GM19025 (cell line): ENCODE results near the gene FBXO15.

Experiments used
- ATAC-seq: cut with Tn5 transposase; IDR thresholded peaks from one replicate; pipeline ENCODE4 v1.9.1; 2021; ENCODE audit warnings: mild to moderate bottlenecking, low read depth, moderate library complexity; ENCODE audit not compliant: unreplicated experiment

FBXO15 gene, protein sequence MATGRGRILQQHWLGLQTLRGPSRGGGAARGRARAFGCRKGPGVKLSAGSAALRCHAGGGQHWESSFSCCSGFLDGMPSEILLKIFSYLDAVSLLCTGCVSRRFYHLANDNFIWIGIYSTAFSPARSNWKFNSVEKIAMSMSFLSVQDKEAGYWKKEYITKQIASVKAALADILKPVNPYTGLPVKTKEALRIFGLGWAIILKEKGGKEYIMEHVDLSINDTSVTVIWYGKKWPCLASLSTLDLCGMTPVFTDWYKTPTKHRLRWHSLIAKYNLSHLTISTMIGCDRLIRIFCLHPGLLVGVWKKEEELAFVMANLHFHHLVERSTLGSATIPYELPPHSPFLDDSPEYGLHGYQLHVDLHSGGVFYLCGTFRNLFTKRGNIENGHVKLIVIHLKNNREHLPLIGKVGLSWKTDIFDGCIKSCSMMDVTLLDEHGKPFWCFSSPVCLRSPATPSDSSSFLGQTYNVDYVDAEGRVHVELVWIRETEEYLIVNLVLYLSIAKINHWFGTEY

DNA sequence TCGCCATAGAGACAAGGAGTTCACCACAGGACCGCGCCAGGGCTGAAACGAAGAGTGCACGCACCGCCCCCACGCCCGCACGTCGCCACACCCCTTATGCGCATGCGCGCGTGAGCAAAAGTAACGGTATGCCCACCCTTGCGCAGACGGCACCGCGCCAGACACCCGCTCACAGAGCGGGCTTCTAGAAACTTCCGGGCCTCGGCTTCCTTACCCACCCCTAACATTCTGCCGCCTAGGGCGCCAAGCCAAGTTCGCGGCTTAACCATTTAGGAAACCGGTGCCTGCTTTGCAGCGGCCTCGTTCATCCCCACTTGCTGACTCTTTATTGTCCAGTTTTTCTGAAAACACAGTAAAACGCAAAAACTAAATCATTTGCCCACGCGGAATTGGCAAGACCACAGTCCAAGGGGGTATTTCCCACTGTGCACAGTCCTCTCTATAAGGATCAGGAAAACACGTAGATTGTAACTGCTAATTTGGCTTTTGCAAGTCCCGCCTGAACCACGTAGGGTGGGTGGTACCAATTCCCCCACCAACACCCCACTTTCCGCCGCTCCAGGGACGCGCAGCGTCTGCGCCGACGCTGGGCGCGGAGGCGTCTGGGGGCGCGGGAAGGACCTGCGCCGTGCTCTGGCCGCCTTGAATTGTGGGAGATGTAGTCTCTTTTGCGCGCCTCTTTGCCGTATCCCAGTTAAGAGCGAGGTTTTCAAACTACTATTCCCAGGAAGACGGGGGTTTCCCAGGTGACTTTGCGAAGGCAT is at the start of gene FBXO15, which contains the start of gene TIMM21:
FBXO15 (minus strand) TSS at position 56 of the 764 bp plus-strand sequence; CDS start at position 7, 49 bp downstream.
TIMM21 (plus strand) TSS at position 745 of the 764 bp plus-strand sequence. CDS start 286 bp downstream, outside the sequence.
- ATAC-seq = peak; percentile 86

DNA sequence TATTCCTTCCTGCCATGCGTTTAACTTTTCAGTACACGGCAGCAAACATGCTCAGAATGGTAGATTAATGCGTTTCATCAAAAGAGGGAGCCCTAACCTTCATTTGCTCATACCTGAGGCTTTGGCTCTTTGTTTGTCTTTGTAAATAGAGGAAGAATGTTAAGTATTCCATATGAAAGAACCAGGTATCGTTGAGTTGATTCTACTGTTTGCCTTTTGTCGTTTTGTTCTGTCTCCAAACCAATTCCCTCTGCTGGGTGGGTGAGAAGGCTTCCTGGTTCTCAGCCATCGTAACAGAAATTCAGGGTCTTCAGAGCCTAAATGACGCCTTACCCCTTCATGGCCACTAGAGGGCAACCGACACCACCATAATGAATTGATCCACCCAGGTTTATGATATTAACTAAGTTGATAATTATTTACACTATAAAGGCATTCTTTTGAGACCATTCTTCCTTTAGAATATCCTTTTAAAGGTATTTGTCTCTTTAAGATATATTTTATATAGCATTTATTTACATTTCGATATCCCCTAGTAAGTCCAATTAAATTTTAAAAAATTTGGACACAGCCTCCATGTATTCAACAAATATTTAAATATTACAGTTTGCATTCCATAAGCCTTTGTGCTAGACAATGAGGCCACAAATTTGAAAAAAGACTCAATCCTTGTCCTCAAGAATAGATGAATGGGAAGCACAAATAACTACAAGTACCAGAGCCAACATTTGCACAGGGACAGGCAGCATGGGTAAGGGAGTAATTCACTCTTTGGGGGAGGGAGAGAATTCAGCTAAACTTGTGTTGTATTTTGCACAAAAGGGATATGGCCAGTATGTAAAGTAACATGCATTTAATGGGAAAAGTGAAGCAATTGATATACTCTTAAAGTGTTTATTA is 48.8 kb upstream of the FBXO15 start:
- ATAC-seq = peak; percentile 63

DNA sequence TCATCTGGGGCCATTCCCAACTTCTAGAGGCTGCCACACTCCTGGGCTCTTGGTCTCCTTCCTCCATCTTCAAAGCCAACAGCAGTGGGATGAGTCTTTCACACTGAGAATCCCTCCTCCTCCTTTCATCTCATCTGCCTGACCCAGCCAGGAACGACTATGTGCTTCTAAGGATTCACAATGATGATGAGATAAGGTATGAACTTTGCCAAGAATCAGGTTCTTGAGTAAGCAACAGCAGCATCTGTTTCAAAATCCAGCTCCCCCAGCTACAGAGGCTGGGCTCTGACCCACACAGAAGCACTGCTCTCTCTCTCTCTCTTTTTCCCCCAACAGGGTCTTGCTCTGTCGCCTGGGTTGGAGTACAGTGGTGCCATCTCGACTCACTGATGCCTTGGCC is 47.1 kb upstream of the FBXO15 start:
- ATAC-seq = no peak

DNA sequence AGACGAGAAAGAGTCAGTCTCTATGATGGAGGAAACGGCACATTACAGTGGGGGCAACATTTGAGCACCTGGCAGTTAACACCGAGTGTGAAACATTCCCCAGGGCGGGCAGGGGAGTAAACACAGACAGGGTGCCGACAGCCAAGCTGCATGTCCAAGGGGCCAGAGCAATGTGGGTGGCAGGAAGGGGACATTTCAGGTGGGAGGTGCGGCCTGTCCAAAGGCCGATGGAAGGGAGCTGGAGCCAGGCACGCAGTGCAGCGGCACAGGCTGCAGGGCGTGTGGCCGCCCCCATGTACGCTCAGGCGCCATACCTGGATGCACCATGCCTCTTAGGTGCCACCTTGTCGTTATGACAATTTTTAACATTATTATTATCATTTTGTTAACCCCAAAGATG is 43.9 kb upstream of the FBXO15 start:
- ATAC-seq = no peak

DNA sequence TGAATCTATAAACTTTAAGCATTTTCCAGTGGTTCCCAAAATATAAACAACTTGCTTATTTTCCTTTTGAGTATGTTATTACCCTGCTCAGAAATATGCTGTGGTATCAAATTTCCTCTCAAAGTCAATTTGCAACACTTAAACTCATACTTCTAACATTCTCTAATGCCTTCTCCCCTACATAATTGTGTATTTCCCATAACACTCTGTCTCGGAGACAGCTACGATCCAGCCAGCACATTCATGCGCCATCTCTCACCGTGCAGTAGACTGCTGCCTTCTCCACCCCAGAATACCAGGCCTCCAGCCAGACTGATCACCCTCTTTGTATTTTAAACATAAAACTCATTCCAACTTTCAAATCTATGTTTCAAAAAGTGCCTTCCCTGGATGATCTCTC is 42.5 kb upstream of the FBXO15 start:
- no peak for ATAC-seq

DNA sequence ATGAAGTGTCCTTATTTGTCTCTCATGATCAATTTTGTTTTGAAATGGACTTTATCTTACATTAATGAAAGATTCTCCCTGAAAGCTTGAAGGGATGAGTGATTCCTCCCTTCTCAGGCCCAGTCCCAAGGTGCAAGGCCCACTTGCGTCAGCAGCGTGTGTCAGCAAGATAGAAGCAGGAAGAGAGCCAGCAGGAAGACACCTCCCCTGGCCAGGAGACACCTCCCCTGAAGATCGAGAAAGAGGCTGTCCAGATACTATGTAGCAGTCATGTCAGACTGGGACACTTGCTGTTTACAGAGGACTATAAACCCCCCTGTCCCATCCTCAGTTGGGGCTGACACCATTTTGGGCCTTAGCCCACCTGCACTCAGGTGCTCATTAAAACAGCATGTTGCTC is 39.0 kb upstream of the FBXO15 start:
- no peak for ATAC-seq

GRCh38 chr18:74185860-74186259 is 38.2 kb upstream of the FBXO15 start:
- ATAC-seq = no peak

GRCh38 chr18:74184875-74185274 is 37.2 kb upstream of the FBXO15 start:
- no peak for ATAC-seq

GRCh38 chr18:74183130-74183529 is 35.5 kb upstream of the FBXO15 start:
- no peak for ATAC-seq

DNA sequence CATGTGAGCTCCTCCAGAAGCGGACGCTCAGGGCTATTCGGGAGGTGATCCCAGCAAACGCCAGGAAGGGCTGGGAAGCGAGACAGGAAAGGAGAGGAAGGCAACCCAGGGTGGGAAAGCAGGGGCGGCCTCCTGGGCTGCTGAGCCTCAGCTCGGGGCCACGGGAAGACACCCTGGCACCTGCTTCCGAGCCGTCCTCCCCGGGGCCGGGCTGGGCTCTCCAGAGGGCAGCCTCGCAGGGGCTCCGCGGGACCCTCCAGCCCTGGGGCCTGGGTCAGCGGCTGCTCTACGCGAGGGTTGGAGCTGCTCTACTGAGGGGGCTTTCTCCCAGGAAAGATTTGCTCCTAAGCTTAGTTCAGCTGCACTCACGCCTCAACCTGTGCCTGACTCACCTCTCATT is 34.7 kb upstream of the FBXO15 start:
- ATAC-seq = no peak

GRCh38 chr18:74179623-74180199 is 32.1 kb upstream of the FBXO15 start:
- no peak for ATAC-seq

DNA sequence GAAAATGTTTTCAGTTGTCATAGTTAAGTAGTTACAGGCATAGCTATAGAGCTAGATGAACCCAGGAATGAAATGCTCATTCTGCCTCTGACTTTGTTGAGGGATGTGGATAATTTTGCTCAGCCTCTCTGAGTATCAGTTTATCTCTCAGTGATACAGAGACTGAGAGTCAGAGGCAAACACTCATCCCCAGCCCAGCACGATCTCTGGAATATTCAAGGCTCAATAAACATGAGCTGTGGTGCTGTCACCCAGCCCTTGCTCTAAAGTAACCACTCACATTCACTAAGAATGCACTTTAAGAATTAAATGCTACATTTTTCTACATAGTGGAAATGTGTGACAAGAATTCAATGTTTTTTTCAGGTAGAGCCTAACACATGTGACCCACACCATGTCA is 31.2 kb upstream of the FBXO15 start:
- ATAC-seq = no peak

DNA sequence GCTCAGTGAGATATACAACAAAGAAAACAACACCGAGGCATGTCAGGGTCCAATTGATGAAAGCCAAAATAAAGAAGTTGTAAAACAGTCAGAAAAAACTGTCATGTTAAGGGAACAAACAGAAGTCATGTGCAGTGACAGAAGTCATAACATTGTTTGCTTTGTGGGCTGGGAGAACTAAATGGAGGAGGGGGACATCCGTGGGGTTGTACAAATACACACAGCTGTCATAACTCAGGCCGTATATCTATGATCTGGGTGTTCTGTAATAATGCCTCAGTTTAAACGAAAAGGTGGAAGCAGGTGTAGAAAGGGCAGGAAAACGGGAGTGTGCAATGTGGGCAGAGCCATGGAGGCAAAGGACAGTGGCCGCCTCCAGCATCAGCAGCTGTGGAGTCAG is 28.0 kb upstream of the FBXO15 start:
- ATAC-seq = no peak

GRCh38 chr18:74173434-74173750 is 25.8 kb upstream of the FBXO15 start:
- no peak for ATAC-seq

GRCh38 chr18:74172697-74173433 is 25.2 kb upstream of the FBXO15 start:
- ATAC-seq = peak; percentile 9

DNA sequence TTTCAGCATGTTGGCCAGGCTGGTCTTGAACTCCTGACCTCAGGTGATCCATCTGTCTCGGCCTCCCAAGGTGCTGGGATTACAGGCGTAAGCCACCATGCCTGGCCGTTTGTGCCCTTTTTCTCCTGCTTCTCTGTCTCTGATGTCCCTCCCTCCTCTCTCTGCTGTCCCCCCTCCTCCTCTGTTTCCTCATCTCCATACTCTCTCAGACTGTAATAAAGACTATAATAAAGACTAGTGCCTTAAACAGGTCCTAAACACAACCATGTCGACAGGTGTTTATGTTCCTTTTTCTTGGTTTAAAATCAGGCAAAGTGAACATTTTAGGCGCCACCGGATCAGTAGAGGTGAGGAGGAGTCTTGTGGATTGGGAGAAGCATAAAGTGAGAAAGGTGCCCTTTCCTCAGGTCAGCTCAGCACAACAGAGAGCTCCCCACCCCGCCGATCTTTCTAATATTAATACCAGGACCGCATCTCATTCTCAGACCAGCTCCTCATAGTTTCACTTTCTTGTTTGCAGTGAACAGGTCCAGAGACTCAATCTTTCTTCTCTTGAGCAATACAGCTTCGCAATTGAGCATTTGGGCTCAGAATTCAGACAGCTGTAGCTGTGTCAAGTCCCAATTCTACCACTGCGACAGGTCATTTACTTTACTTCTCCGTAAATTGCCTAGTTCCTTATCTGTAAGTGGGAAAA is 24.4 kb upstream of the FBXO15 start:
- peak; percentile 97 for ATAC-seq

GRCh38 chr18:74166386-74166785 is 18.8 kb upstream of the FBXO15 start:
- no peak for ATAC-seq

DNA sequence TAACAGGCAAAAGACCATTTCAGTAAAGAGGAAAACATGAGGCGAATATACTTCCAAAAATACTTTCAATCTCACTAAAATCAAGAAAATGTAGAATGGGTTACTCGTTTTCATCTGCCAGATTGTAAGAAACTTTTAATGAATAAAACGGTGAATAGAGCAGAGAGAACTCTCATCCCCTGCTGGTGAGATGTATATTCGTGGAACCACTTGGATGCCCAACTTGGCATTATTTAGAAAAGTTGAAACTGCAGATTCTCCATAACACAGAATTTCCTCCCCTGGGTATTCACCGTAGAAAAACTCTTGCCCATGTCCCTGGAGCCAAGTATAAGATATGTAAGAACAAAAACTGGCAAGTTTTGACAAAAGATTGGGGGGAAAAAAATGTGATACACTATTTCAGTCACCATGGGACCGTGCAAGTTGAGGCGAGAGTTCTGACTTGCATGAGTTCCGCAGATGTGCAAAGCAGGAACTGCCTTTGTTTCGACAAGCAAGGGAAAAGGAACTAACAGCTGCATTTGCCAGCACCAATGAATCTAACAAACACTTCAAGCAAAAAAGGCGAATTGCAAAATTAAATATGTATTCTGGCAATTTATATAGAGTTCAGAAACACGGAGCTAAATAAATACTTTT is 15.5 kb upstream of the FBXO15 start:
- no peak for ATAC-seq
